K562 (cell line): Measurements from ENCODE around the gene HDHD3. TPM values are rescaled to one million over a fixed set of nuclear protein-coding genes. Genes with fewer than 3 reads are reported as not detected.
A peak's percentile ranks its signal among the peaks of the same experiment; 100 is the strongest.

Experiments used
- DACH1 ChIP-seq: fragments of 450-650 bp; IDR thresholded peaks from 2 replicates; pipeline ENCODE4 v1.6.1; 2018; ENCODE audit not compliant: partially characterized antibody
- DMBX1 ChIP-seq: fragments of 250-450 bp; sonication (Bioruptor Pico); IDR thresholded peaks from 2 replicates; pipeline ENCODE4 v1.8.0; 2022; ENCODE audit warnings: inconsistent platforms, mild to moderate bottlenecking, moderate library complexity, borderline replicate concordance
- FOXM1 ChIP-seq, 2 experiments: fragments of 450-650 bp in 1 of 2; sonication (generic) in 1 of 2; formaldehyde crosslinking in 1 of 2; IDR thresholded peaks; 2 replicates each; pipeline versions ENCODE4 v1.6.1 to v1.9.0; 2017 to 2022; ENCODE audit warnings: low read depth in 2 of 2, mild to moderate bottlenecking in 2 of 2, missing genetic modification reagents in 1 of 2, moderate library complexity in 1 of 2
- GABPB1 ChIP-seq: sonication (generic); formaldehyde crosslinking; IDR thresholded peaks from 2 replicates; pipeline ENCODE4 v1.8.0; 2022; ENCODE audit warnings: mild to moderate bottlenecking, missing genetic modification reagents
- KHSRP ChIP-seq: fragments of 450-650 bp; IDR thresholded peaks from 2 replicates; pipeline ENCODE4 v1.6.1; 2017
- MCM3 ChIP-seq: fragments of 450-650 bp; IDR thresholded peaks from 2 replicates; pipeline ENCODE4 v1.6.1; 2016
- MTA1 ChIP-seq: fragments of 450-650 bp; IDR thresholded peaks from 2 replicates; pipeline ENCODE4 v1.6.1; 2017; ENCODE audit warnings: borderline replicate concordance
- NCOA2 ChIP-seq, 2 experiments: fragments of 450-650 bp; IDR thresholded peaks; 2 replicates each; pipeline ENCODE4 v1.6.1; 2018; ENCODE audit warnings: mild to moderate bottlenecking in 2 of 2, moderate library complexity in 1 of 2; ENCODE audit not compliant: partially characterized antibody in 2 of 2
- NFXL1 ChIP-seq: fragments of 450-650 bp; formaldehyde crosslinking; IDR thresholded peaks from 2 replicates; pipeline ENCODE4 v1.4.0; 2021; ENCODE audit warnings: mild to moderate bottlenecking
- RBM14 ChIP-seq: fragments of 200-400 bp; formaldehyde crosslinking; IDR thresholded peaks from 2 replicates; pipeline ENCODE4 v1.6.1; 2018; ENCODE audit warnings: low read depth, mild to moderate bottlenecking, low read length, moderate library complexity, borderline replicate concordance; ENCODE audit not compliant: insufficient read depth
- RNF2 ChIP-seq: sonication (generic); IDR thresholded peaks from 2 replicates; pipeline ENCODE4 v1.6.1; 2016
- STAT5A ChIP-seq: IDR thresholded peaks from 2 replicates; pipeline ENCODE4 v1.6.1; 2012; ENCODE audit warnings: low read length, inconsistent platforms, borderline replicate concordance
- TFAM ChIP-seq: fragments of 250-450 bp; sonication (Bioruptor Pico); conservative IDR thresholded peaks from 2 replicates; pipeline ENCODE4 v1.5.0; 2021; ENCODE audit warnings: mild to moderate bottlenecking, moderate library complexity
- ZBTB49 ChIP-seq: sonication (generic); formaldehyde crosslinking; IDR thresholded peaks from 2 replicates; pipeline ENCODE4 v1.8.0; 2022; ENCODE audit warnings: missing genetic modification reagents, mild to moderate bottlenecking, borderline replicate concordance
- ZFP91 ChIP-seq: sonication (generic); formaldehyde crosslinking; IDR thresholded peaks from 2 replicates; pipeline ENCODE4 v1.8.0; 2022; ENCODE audit warnings: mild to moderate bottlenecking, missing genetic modification reagents
- ZNF407 ChIP-seq: fragments of 450-650 bp; IDR thresholded peaks from 2 replicates; pipeline ENCODE4 v1.6.1; 2016; ENCODE audit warnings: low read depth
- polyA plus RNA-seq, 8 experiments: library from polyadenylated mRNA; depleted of rRNA in 4 of 8; stranded (reverse) in 5 of 8; unstranded in 3 of 8; fragments of >200 nt; fragmentation: Nextera tagmentation in 2 of 8; fragmentation: Illumina TruSeq in 1 of 8; extraction: Ambion mirVana in 2 of 8; extraction: Trizol in 1 of 8; gene quantifications; 2 replicates each; pipeline versions ENCODE4 v1.2.1 to v1.2.3, GENCODE V29; 2011 to 2014; ENCODE audit warnings: inconsistent platforms in 1 of 8, missing spikeins in 1 of 8
- total RNA-seq, 7 experiments: library from RNA; depleted of rRNA in 6 of 7; stranded (reverse); fragments of >200 nt in 6 of 7; fragmentation: Illumina TruSeq in 2 of 7; extraction: Trizol in 2 of 7; gene quantifications; 2 replicates each; pipeline versions ENCODE4 v1.2.1 to v1.2.3, GENCODE V29; 2011 to 2021; ENCODE audit warnings: low replicate concordance in 1 of 7

Gene HDHD3
- total and polyA plus RNA-seq, 9 of the 15 experiments (the other 6 are each of a cell fraction or from before 2014, with no cell fraction given) = 1.1 to 19.1 (median 10.9) TPM

GRCh38 chr9:113340011-113340699, 36.6 kb downstream of the HDHD3 start, which contains the start of gene WDR31 (continued):
- peak; percentile 13; the same call in 1 of the 2 replicates for TF ChIP-seq STAT5A
- no peak for TF ChIP-seq KHSRP
- TF ChIP-seq FOXM1 (IDR thresholded peaks at IDR 0.05; ENCODE audit: low read depth) = no peak
- TF ChIP-seq FOXM1 (CRISPR knock-in tag; IDR thresholded peaks at IDR 0.05; ENCODE audit: low read depth) = 0 out of 2 replicates have a peak, but pooled peaks have one; percentile 75
- TF ChIP-seq DACH1 = no peak
- no peak for TF ChIP-seq TFAM (CRISPR knock-in tag)
- no peak for TF ChIP-seq DMBX1
- TF ChIP-seq ZNF407 = no peak
- TF ChIP-seq ZFP91 (CRISPR knock-in tag) = no peak
- no peak for TF ChIP-seq RBM14
- 0 out of 2 replicates have a peak, but pooled peaks have one; percentile 41 for TF ChIP-seq MTA1
- no peak for TF ChIP-seq MCM3
- no peak for TF ChIP-seq NCOA2 (IDR thresholded peaks at IDR 0.05; ENCODE audit: partially characterized antibody in 2 of 2)
- peak; percentile 78 for TF ChIP-seq RNF2
- TF ChIP-seq GABPB1 (CRISPR knock-in tag) = peak; percentile 97
- TF ChIP-seq NFXL1 (CRISPR knock-in tag) = no peak
- no peak for TF ChIP-seq ZBTB49
